ENCODE results near the gene KANSL1. TPM values are rescaled to one million over a fixed set of nuclear protein-coding genes. Genes with fewer than 3 reads are reported as not detected.

Gene KANSL1
- total and polyA plus RNA-seq, 9 of the 15 experiments (the other 6 are each of a cell fraction or from before 2014, with no cell fraction given) = 3.6 to 55.4 (median 31.8) TPM

- POLR2A ChIA-PET = interaction anchor here (0.5 to 3.4 kb wide), 8 partner anchors 8 to 62 kb away, joined by 3 to 27 read pairs (median 6); no protein-coding TSS in a partner anchor
- no peak overlapping the region for H3K4me3 ChIP-seq
- 38% methylated on average over 7 of the region's 7 CpGs for WGBS (ENCODE audit: insufficient coverage, low coverage, missing lambda C conversion rate)
- no peaks in the 10 kb centered on the region for H3K27me3 ChIP-seq (ENCODE audit: control insufficient read depth in 2 of 2, insufficient read depth in 2 of 2, low read length in 2 of 2)
- peaks cover 6% of the 10 kb centered on the region for H3K9me1 ChIP-seq (ENCODE audit: control insufficient read depth, insufficient read depth, low read length)
- H3K27ac ChIP-seq (ENCODE audit: extremely low read depth, low read depth, low read length) = peak overlapping the region; percentile 5; the same call in 1 of the 3 replicates
- peaks cover 98% of the 10 kb centered on the region for H3K79me2 ChIP-seq (ENCODE audit: control insufficient read depth, insufficient read depth, low read length)
- no TSS peak for BruUV-seq (replicated peaks)
- H3K9me3 ChIP-seq (replicated peaks; ENCODE audit: control insufficient read depth, insufficient read depth, low read depth, low read length) = no peaks in the 10 kb centered on the region
- CTCF ChIA-PET (ENCODE audit: low intra/inter-chr PET ratio) = no interaction called here
- H3K36me3 ChIP-seq (ENCODE audit: control insufficient read depth, insufficient read depth, low read length) = peaks cover 15% of the 10 kb centered on the region; the same call in 2 of the 3 replicates
- DNase-seq (ENCODE audit: extremely low read depth in 1 of 4, low spot score in 3 of 4) (peak in 2 of 4 experiments; percentile 45 to 49), FAIRE-seq (no peak), ATAC-seq (peak; percentile 39; the same call in 1 of the 3 replicates)
- H2AFZ ChIP-seq (ENCODE audit: low read depth, low read length) = no peak overlapping the region
- in situ Hi-C loops (cut with MboI) (loop anchor here (10.0 kb wide), 1 partner anchor 550 kb away; no protein-coding TSS in a partner anchor), intact Hi-C loops (cut with micrococcal nuclease) (no loop called here)
- H3K4me2 ChIP-seq (ENCODE audit: insufficient read depth, low read length) = no peak overlapping the region
- H3K4me1 ChIP-seq (replicated peaks in 1 of 2; ENCODE audit: control insufficient read depth in 2 of 2, insufficient read depth in 2 of 2, low read length in 2 of 2) = peaks cover 2 to 11% of the 10 kb centered on the region in 2 experiments; a peak in 3 of 5 replicates
- H4K20me1 ChIP-seq (replicated peaks; ENCODE audit: control insufficient read depth, insufficient read depth, low read length) = peaks cover 63% of the 10 kb centered on the region
- H3K9ac ChIP-seq (ENCODE audit: insufficient read depth in 1 of 2, low read depth in 2 of 2, low read length in 2 of 2) = no peak overlapping the region
- TF ChIP-seq ESRRA (IDR thresholded peaks at IDR 0.05; ENCODE audit: borderline replicate concordance, low read depth) = no peak
- peak; percentile 79; the same call in 1 of the 2 replicates for TF ChIP-seq ZNF263 (CRISPR knock-in tag; IDR thresholded peaks at IDR 0.05; ENCODE audit: borderline replicate concordance)
- no peak for TF ChIP-seq LCOR (CRISPR knock-in tag; IDR thresholded peaks at IDR 0.05)
- 0 out of 2 replicates have a peak, but pooled peaks have one; percentile 12 for TF ChIP-seq ZNF77 (CRISPR knock-in tag; IDR thresholded peaks at IDR 0.05)
- 0 out of 2 replicates have a peak, but pooled peaks have one; percentile 17 for TF ChIP-seq FOSL1 (tag; conservative IDR thresholded peaks at IDR 0.05)
- TF ChIP-seq KLF10 (CRISPR knock-in tag; IDR thresholded peaks at IDR 0.05) = no peak
- TF ChIP-seq JUND (IDR thresholded peaks at IDR 0.05; ENCODE audit: borderline replicate concordance, low read depth, low read length) = peak; percentile 41; the same call in 1 of the 2 replicates
- TF ChIP-seq JUND (tag; IDR thresholded peaks at IDR 0.05; ENCODE audit: borderline replicate concordance, low read depth, low read length) = peak; percentile 36; the same call in 1 of the 3 replicates
- TF ChIP-seq PCBP2 (IDR thresholded peaks at IDR 0.05; ENCODE audit: low read depth, low read length, poor library complexity, severe bottlenecking) = peak; percentile 100
- peak; percentile 43; the same call in 1 of the 2 replicates for TF ChIP-seq TAL1 (IDR thresholded peaks at IDR 0.05)
- no peak for TF ChIP-seq SUPT5H (IDR thresholded peaks at IDR 0.05)
- TF ChIP-seq PCBP1 (IDR thresholded peaks at IDR 0.05; ENCODE audit: low read depth, low read length, poor library complexity, severe bottlenecking) = peak; percentile 98
- peak; percentile 28; the same call in 1 of the 2 replicates for TF ChIP-seq ATF3 (IDR thresholded peaks at IDR 0.05)
- TF ChIP-seq ATF3 (CRISPR knock-in tag; conservative IDR thresholded peaks at IDR 0.05) = no peak
- TF ChIP-seq CBFA2T2 (conservative IDR thresholded peaks at IDR 0.05) = peak; percentile 52
- TF ChIP-seq CBFA2T3 (IDR thresholded peaks at IDR 0.05) = peak; percentile 74
- no peak for TF ChIP-seq MYBL2 (IDR thresholded peaks at IDR 0.05; ENCODE audit: low read depth)
- TF ChIP-seq MYBL2 (CRISPR knock-in tag; IDR thresholded peaks at IDR 0.05; ENCODE audit: borderline replicate concordance) = no peak
- TF ChIP-seq HNRNPK (IDR thresholded peaks at IDR 0.05; ENCODE audit: low read depth, low read length, poor library complexity, severe bottlenecking) = peak; percentile 99
These were observed 68.3 kb downstream of the KANSL1 start for GRCh38 chr17:46124695-46125592.

All from K562 (cell line).